Right ventricle myocardium superior (tissue), 1 donor: ENCODE measurements around the gene GPC2. TPM values are rescaled to one million over a fixed set of nuclear protein-coding genes. Genes with fewer than 3 reads are reported as not detected.

Experiments
- microRNA-seq: library from miRNA; unstranded; fragments of <30 nt; microRNA quantifications from one replicate; pipeline ENCODE4 v1.2.0, GENCODE V29; 2020
- total RNA-seq: library from RNA; stranded (reverse); fragmentation: NEBNext Ultra II Directional; extraction: Animal tissue kit (Norgen Biotek cat#: 25700); gene quantifications from one replicate; pipeline ENCODE4 v1.2.1, GENCODE V29; 2021
- donor health status: DM: no; HTN: yes; CAD: no; lungs with severe emphysema.

GPC2 gene
- total RNA-seq, 1 donor from 2014 or later = 0.13 TPM

Small RNA genes within 50 kb of the gene (microRNA-seq; reads per million reads assigned to microRNA genes)
- gene MIR4658 = not detected

Other genes with a start within 250 kb of the GPC2 start
- gene GJC3, start 247.8 kb downstream of the GPC2 start, total RNA-seq = 0.19 TPM
- 113 TPM for gene AZGP1, start 201.3 kb downstream of the GPC2 start, total RNA-seq
- gene ZKSCAN1, start 161.8 kb downstream of the GPC2 start, total RNA-seq = 30.3 TPM
- 6.9 TPM for gene ZSCAN21, start 127.6 kb downstream of the GPC2 start, total RNA-seq
- 12.0 TPM for gene ZNF3, start 95.7 kb downstream of the GPC2 start, total RNA-seq
- gene COPS6, start 88.4 kb downstream of the GPC2 start, total RNA-seq = 107 TPM
- 21.6 TPM for gene MCM7, start 76.0 kb downstream of the GPC2 start, total RNA-seq
- gene AP4M1, start 75.7 kb downstream of the GPC2 start, total RNA-seq = 13.4 TPM
- gene TAF6, start 58.0 kb downstream of the GPC2 start, total RNA-seq = 35.8 TPM
- gene CNPY4, start 57.7 kb downstream of the GPC2 start, total RNA-seq = 9.5 TPM
- 2.6 TPM for gene MBLAC1, start 50.4 kb downstream of the GPC2 start, total RNA-seq
- 121 TPM for gene LAMTOR4, start 28.5 kb downstream of the GPC2 start, total RNA-seq
- gene TRAPPC14, start 18.7 kb downstream of the GPC2 start, total RNA-seq = 7.5 TPM
- 1.7 TPM for gene GAL3ST4, start 8.8 kb downstream of the GPC2 start, total RNA-seq
- gene STAG3, start 537 bp upstream of the GPC2 start, total RNA-seq = 0.94 TPM
- gene PVRIG, start 42.6 kb upstream of the GPC2 start, total RNA-seq = not detected
- gene SPDYE3, start 130.3 kb upstream of the GPC2 start, total RNA-seq = not detected
- 8.8 TPM for gene PILRB, start 180.7 kb upstream of the GPC2 start, total RNA-seq
- 3.6 TPM for gene PILRA, start 196.1 kb upstream of the GPC2 start, total RNA-seq